ENCODE measurements around the gene CTSO.
"Not testable (repeated sequence)": the region's sequence is repeated elsewhere in the genome, so short reads cannot be mapped to it uniquely, and the experiment has no call there.

CTSO gene

GRCh38 chr4:155941085-155941790 is 12.4 kb downstream of the CTSO start:
- Histone ChIP-seq H3K27me3 (ENCODE audit: control insufficient read depth in 1 of 2, insufficient read depth in 2 of 2, low read length in 2 of 2) (no peaks in the 10 kb centered on the region), H3K36me3 (ENCODE audit: control insufficient read depth in 1 of 2, insufficient read depth in 2 of 2, low read length in 2 of 2) (peaks cover 6 to 8% of the 10 kb centered on the region in 2 donors), H3K4me1 (ENCODE audit: control insufficient read depth in 1 of 2, insufficient read depth in 2 of 2, low read length in 2 of 2) (peaks cover 0 to 17% of the 10 kb centered on the region in 2 donors), H3K9ac (ENCODE audit: low read depth in 1 of 2, low read length in 2 of 2) (no peak overlapping the region), H3K27ac (ENCODE audit: low read depth, low read length) (no peak overlapping the region), H3K4me3 (ENCODE audit: low read depth in 1 of 2, low read length in 2 of 2) (no peak overlapping the region), H3K9me3 (ENCODE audit: control insufficient read depth in 1 of 2, low read length in 2 of 2) (no peaks in the 10 kb centered on the region)

DNA sequence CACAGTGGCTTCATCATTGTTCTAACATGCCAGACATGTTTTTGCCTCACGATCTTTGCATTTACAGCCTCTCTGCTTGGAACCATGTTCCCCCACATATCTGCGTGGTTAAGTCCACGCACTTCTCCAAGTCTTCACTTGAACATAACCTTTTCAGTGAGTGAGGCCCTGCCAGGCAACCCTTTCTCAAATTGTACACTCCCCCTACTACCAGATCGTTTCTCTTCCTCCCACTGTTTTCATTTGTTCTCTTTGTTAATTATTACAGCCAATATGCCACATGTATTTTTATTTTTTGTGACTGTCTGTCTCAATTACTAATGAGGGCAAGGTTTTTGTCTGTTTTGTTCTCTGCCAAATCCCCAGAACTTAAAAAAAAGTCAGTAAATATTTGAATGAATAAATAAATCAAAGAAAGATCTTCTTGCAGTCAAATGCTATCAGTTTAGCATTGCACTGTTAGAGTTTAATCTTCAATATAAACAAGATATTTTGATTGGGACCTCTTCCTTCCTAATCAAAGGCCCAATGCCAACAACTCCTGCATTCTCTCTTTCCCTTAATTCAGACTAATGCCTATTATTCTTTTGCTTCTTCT is 18.2 kb downstream of the CTSO start:
- Histone ChIP-seq H3K9ac (ENCODE audit: low read depth in 1 of 2, low read length in 2 of 2) (no peak overlapping the region), H3K4me1 (ENCODE audit: control insufficient read depth in 1 of 2, insufficient read depth in 2 of 2, low read length in 2 of 2) (no peaks in the 10 kb centered on the region), H3K36me3 (ENCODE audit: control insufficient read depth in 1 of 2, insufficient read depth in 2 of 2, low read length in 2 of 2) (no peaks in the 10 kb centered on the region), H3K27ac (ENCODE audit: low read depth, low read length) (no peak overlapping the region), H3K9me3 (ENCODE audit: control insufficient read depth in 1 of 2, low read length in 2 of 2) (no peaks in the 10 kb centered on the region), H3K27me3 (ENCODE audit: control insufficient read depth in 1 of 2, insufficient read depth in 2 of 2, low read length in 2 of 2) (no peaks in the 10 kb centered on the region), H3K4me3 (ENCODE audit: low read depth in 1 of 2, low read length in 2 of 2) (no peak overlapping the region)

GRCh38 chr4:155934634-155935033 is 19.0 kb downstream of the CTSO start:
- not testable (repeated sequence) for H3K9ac ChIP-seq (ENCODE audit: low read depth in 1 of 2, low read length in 2 of 2); H3K4me1 ChIP-seq (ENCODE audit: control insufficient read depth in 1 of 2, insufficient read depth in 2 of 2, low read length in 2 of 2); H3K27me3 ChIP-seq (ENCODE audit: control insufficient read depth in 1 of 2, insufficient read depth in 2 of 2, low read length in 2 of 2); H3K36me3 ChIP-seq (ENCODE audit: control insufficient read depth in 1 of 2, insufficient read depth in 2 of 2, low read length in 2 of 2); H3K9me3 ChIP-seq (ENCODE audit: control insufficient read depth in 1 of 2, low read length in 2 of 2); H3K27ac ChIP-seq (ENCODE audit: low read depth, low read length); H3K4me3 ChIP-seq (ENCODE audit: low read depth in 1 of 2, low read length in 2 of 2)

GRCh38 chr4:155931634-155932033 is 22.0 kb downstream of the CTSO start:
- Histone ChIP-seq H3K4me3 (ENCODE audit: low read depth in 1 of 2, low read length in 2 of 2) (no peak overlapping the region), H3K9me3 (ENCODE audit: control insufficient read depth in 1 of 2, low read length in 2 of 2) (peaks cover 0 to 2% of the 10 kb centered on the region in 2 donors), H3K4me1 (ENCODE audit: control insufficient read depth in 1 of 2, insufficient read depth in 2 of 2, low read length in 2 of 2) (no peaks in the 10 kb centered on the region), H3K27me3 (ENCODE audit: control insufficient read depth in 1 of 2, insufficient read depth in 2 of 2, low read length in 2 of 2) (no peaks in the 10 kb centered on the region), H3K36me3 (ENCODE audit: control insufficient read depth in 1 of 2, insufficient read depth in 2 of 2, low read length in 2 of 2) (peaks cover 0 to 10% of the 10 kb centered on the region in 2 donors), H3K9ac (ENCODE audit: low read depth in 1 of 2, low read length in 2 of 2) (no peak overlapping the region), H3K27ac (ENCODE audit: low read depth, low read length) (no peak overlapping the region)

- Histone ChIP-seq H3K9ac (ENCODE audit: low read depth in 1 of 2, low read length in 2 of 2) (no peak overlapping the region), H3K36me3 (ENCODE audit: control insufficient read depth in 1 of 2, insufficient read depth in 2 of 2, low read length in 2 of 2) (peaks cover 0 to 10% of the 10 kb centered on the region in 2 donors), H3K4me3 (ENCODE audit: low read depth in 1 of 2, low read length in 2 of 2) (no peak overlapping the region), H3K9me3 (ENCODE audit: control insufficient read depth in 1 of 2, low read length in 2 of 2) (peaks cover 0 to 2% of the 10 kb centered on the region in 2 donors), H3K27ac (ENCODE audit: low read depth, low read length) (no peak overlapping the region), H3K4me1 (ENCODE audit: control insufficient read depth in 1 of 2, insufficient read depth in 2 of 2, low read length in 2 of 2) (no peaks in the 10 kb centered on the region), H3K27me3 (ENCODE audit: control insufficient read depth in 1 of 2, insufficient read depth in 2 of 2, low read length in 2 of 2) (no peaks in the 10 kb centered on the region)
Observed at GRCh38 chr4:155930330-155930729, 23.3 kb downstream of the CTSO start.

- Histone ChIP-seq H3K36me3 (ENCODE audit: control insufficient read depth in 1 of 2, insufficient read depth in 2 of 2, low read length in 2 of 2) (peaks cover 0 to 10% of the 10 kb centered on the region in 2 donors), H3K9me3 (ENCODE audit: control insufficient read depth in 1 of 2, low read length in 2 of 2) (peaks cover 0 to 2% of the 10 kb centered on the region in 2 donors), H3K27me3 (ENCODE audit: control insufficient read depth in 1 of 2, insufficient read depth in 2 of 2, low read length in 2 of 2) (no peaks in the 10 kb centered on the region), H3K4me3 (ENCODE audit: low read depth in 1 of 2, low read length in 2 of 2) (no peak overlapping the region), H3K4me1 (ENCODE audit: control insufficient read depth in 1 of 2, insufficient read depth in 2 of 2, low read length in 2 of 2) (no peaks in the 10 kb centered on the region), H3K9ac (ENCODE audit: low read depth in 1 of 2, low read length in 2 of 2) (no peak overlapping the region), H3K27ac (ENCODE audit: low read depth, low read length) (no peak overlapping the region)
Observed at GRCh38 chr4:155929833-155930232, 23.8 kb downstream of the CTSO start.

DNA sequence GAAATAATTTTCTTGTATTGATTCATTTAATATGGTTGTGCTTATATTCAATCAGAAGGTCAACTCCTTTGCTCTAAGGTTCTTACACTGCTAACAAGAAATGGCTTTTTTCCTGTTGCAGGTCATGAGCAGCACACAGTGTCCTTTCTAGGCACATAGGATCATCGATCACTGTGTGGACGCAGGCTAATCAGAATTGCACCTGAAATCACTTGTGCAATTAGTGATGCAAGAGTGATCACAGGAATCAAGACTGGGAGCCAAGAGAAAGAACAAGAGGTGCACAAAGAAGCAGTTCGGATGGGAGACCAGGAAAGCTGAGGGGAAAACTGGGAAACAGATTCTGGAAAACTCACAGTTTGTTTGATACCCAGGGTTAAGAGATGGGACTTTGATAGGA is 29.0 kb downstream of the CTSO start:
- Histone ChIP-seq H3K36me3 (ENCODE audit: control insufficient read depth in 1 of 2, insufficient read depth in 2 of 2, low read length in 2 of 2) (peaks cover 0 to 9% of the 10 kb centered on the region in 2 donors), H3K27ac (ENCODE audit: low read depth, low read length) (no peak overlapping the region), H3K4me1 (ENCODE audit: control insufficient read depth in 1 of 2, insufficient read depth in 2 of 2, low read length in 2 of 2) (no peaks in the 10 kb centered on the region), H3K4me3 (ENCODE audit: low read depth in 1 of 2, low read length in 2 of 2) (no peak overlapping the region), H3K9me3 (ENCODE audit: control insufficient read depth in 1 of 2, low read length in 2 of 2) (peaks cover 0 to 2% of the 10 kb centered on the region in 2 donors), H3K27me3 (ENCODE audit: control insufficient read depth in 1 of 2, insufficient read depth in 2 of 2, low read length in 2 of 2) (no peaks in the 10 kb centered on the region), H3K9ac (ENCODE audit: low read depth in 1 of 2, low read length in 2 of 2) (no peak overlapping the region)

- no peaks in the 10 kb centered on the region for H3K9me3 ChIP-seq (ENCODE audit: control insufficient read depth in 1 of 2, low read length in 2 of 2)
- no peak overlapping the region for H3K4me3 ChIP-seq (ENCODE audit: low read depth in 1 of 2, low read length in 2 of 2)
- no peaks in the 10 kb centered on the region for H3K4me1 ChIP-seq (ENCODE audit: control insufficient read depth in 1 of 2, insufficient read depth in 2 of 2, low read length in 2 of 2)
- no peak overlapping the region for H3K9ac ChIP-seq (ENCODE audit: low read depth in 1 of 2, low read length in 2 of 2)
- no peak overlapping the region for H3K27ac ChIP-seq (ENCODE audit: low read depth, low read length)
- H3K27me3 ChIP-seq (ENCODE audit: control insufficient read depth in 1 of 2, insufficient read depth in 2 of 2, low read length in 2 of 2), result no peaks in the 10 kb centered on the region
- H3K36me3 ChIP-seq (ENCODE audit: control insufficient read depth in 1 of 2, insufficient read depth in 2 of 2, low read length in 2 of 2), result no peaks in the 10 kb centered on the region
Observed at GRCh38 chr4:155921597-155921996, 32.1 kb downstream of the CTSO start.

GRCh38 chr4:155914782-155915181 is 38.9 kb downstream of the CTSO start:
- H3K4me3 ChIP-seq (ENCODE audit: low read depth in 1 of 2, low read length in 2 of 2), result no peak overlapping the region
- H3K9ac ChIP-seq (ENCODE audit: low read depth in 1 of 2, low read length in 2 of 2), result no peak overlapping the region
- no peak overlapping the region for H3K27ac ChIP-seq (ENCODE audit: low read depth, low read length)
- H3K4me1 ChIP-seq (ENCODE audit: control insufficient read depth in 1 of 2, insufficient read depth in 2 of 2, low read length in 2 of 2), result no peaks in the 10 kb centered on the region
- no peaks in the 10 kb centered on the region for H3K27me3 ChIP-seq (ENCODE audit: control insufficient read depth in 1 of 2, insufficient read depth in 2 of 2, low read length in 2 of 2)
- H3K36me3 ChIP-seq (ENCODE audit: control insufficient read depth in 1 of 2, insufficient read depth in 2 of 2, low read length in 2 of 2), result no peaks in the 10 kb centered on the region
- no peaks in the 10 kb centered on the region for H3K9me3 ChIP-seq (ENCODE audit: control insufficient read depth in 1 of 2, low read length in 2 of 2)

DNA sequence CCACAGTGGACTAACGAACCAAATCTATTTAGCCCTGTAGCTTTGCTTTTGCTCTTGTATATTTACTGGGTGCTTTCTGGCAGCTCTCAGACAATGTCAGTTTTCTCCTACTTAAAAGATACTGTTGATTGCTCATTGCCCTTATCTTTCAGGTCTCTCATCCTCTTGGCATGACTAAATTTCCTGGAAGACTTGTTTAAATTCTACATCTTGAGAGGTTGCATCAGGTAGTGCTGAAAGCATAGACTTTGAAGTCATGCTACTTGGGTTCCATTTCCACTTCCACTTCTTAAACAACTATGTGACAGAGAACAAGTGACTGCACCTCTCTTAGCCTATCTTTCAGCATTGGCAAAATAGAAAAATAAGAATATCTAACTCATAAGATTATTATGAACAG is 41.8 kb downstream of the CTSO start:
- no peaks in the 10 kb centered on the region for H3K36me3 ChIP-seq (ENCODE audit: control insufficient read depth in 1 of 2, insufficient read depth in 2 of 2, low read length in 2 of 2)
- no peak overlapping the region for H3K4me3 ChIP-seq (ENCODE audit: low read depth in 1 of 2, low read length in 2 of 2)
- H3K27me3 ChIP-seq (ENCODE audit: control insufficient read depth in 1 of 2, insufficient read depth in 2 of 2, low read length in 2 of 2), result no peaks in the 10 kb centered on the region
- no peaks in the 10 kb centered on the region for H3K4me1 ChIP-seq (ENCODE audit: control insufficient read depth in 1 of 2, insufficient read depth in 2 of 2, low read length in 2 of 2)
- no peak overlapping the region for H3K27ac ChIP-seq (ENCODE audit: low read depth, low read length)
- H3K9me3 ChIP-seq (ENCODE audit: control insufficient read depth in 1 of 2, low read length in 2 of 2), result no peaks in the 10 kb centered on the region
- no peak overlapping the region for H3K9ac ChIP-seq (ENCODE audit: low read depth in 1 of 2, low read length in 2 of 2)

All from duodenal mucosa (tissue), 2 donors.